Measurements from ENCODE around the gene FEN1. TPM values are rescaled to one million over a fixed set of nuclear protein-coding genes. Genes with fewer than 3 reads are reported as not detected.

Gene FEN1
- polyA plus RNA-seq, 3 donors = 3.5 to 6.4 (median 4.3) TPM

DNA sequence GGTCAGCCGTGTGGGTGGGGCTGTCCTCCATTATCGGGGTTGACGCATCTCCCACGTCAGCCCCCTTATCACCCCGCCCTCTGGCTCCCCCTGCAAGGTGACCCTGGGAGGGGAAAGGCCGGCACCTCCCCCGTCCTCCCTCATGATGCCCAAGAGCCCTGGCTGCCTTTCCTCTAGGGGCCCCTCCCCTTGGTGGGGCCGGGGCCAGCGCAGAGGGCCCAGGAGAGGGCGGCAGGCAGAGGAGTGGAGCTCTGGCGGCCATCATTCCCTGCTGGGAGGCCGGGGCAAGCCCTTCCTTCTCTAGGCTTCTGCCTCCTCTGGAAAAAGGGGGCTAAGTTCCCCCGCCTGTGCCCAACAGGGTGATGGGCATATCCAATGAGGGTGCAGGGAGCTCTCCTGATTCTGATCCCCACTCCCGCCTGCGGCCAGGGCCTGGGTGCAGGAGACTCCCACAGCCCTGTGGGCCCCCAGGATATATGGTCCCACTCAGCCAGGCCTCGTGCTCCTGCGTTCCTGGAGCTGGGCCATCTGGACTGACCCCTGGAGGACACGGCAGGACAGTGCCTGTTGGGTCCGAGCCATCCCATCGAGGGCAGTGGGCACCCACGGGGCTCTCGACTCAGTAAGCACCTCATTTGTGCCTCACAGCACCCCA, 28.0 kb upstream of the FEN1 start:
- Histone ChIP-seq H3K4me1 (ENCODE audit: control insufficient read depth in 1 of 2, insufficient read depth in 2 of 2, low read length in 2 of 2) (no peaks in the 10 kb centered on the region), H3K9ac (ENCODE audit: insufficient read depth, low read length, poor library complexity, severe bottlenecking) (no peak overlapping the region), H3K27me3 (ENCODE audit: control insufficient read depth in 2 of 2, insufficient read depth in 2 of 2, low read length in 2 of 2) (no peaks in the 10 kb centered on the region), H3K79me2 (ENCODE audit: insufficient read depth, low read length) (no peaks in the 10 kb centered on the region), H3K4me3 (replicated peaks in 1 of 3; ENCODE audit: low read depth in 2 of 3, low read length in 3 of 3) (no peak overlapping the region), H3K36me3 (replicated peaks in 1 of 2; ENCODE audit: control insufficient read depth in 1 of 2, insufficient read depth in 2 of 2, low read length in 2 of 2) (no peaks in the 10 kb centered on the region), H3K9me3 (replicated peaks in 1 of 2; ENCODE audit: control insufficient read depth in 1 of 2, insufficient read depth in 1 of 2, low read length in 2 of 2) (no peaks in the 10 kb centered on the region), H3K4me2 (replicated peaks; ENCODE audit: extremely low read depth, low read length, poor library complexity, severe bottlenecking) (no peak overlapping the region), H4K20me1 (ENCODE audit: insufficient read depth, low read length) (no peaks in the 10 kb centered on the region), H3K27ac (ENCODE audit: low read depth in 1 of 2, low read length in 2 of 2) (no peak overlapping the region), H2AFZ (ENCODE audit: insufficient read depth, low read depth, low read length, poor library complexity, severe bottlenecking) (no peak overlapping the region)
- Mint-ChIP-seq H3K9me3 (no peaks in the 10 kb centered on the region), H3K4me3 (no peak overlapping the region), H3K27me3 (ENCODE audit: low read depth in 3 of 3) (peaks cover 4 to 8% (median 4%) of the 10 kb centered on the region in 3 donors), H3K27ac (no peak overlapping the region), H3K36me3 (no peaks in the 10 kb centered on the region), H3K4me1 (no peaks in the 10 kb centered on the region)
- no peak for DNase-seq
- TF ChIP-seq, protein P1, sequence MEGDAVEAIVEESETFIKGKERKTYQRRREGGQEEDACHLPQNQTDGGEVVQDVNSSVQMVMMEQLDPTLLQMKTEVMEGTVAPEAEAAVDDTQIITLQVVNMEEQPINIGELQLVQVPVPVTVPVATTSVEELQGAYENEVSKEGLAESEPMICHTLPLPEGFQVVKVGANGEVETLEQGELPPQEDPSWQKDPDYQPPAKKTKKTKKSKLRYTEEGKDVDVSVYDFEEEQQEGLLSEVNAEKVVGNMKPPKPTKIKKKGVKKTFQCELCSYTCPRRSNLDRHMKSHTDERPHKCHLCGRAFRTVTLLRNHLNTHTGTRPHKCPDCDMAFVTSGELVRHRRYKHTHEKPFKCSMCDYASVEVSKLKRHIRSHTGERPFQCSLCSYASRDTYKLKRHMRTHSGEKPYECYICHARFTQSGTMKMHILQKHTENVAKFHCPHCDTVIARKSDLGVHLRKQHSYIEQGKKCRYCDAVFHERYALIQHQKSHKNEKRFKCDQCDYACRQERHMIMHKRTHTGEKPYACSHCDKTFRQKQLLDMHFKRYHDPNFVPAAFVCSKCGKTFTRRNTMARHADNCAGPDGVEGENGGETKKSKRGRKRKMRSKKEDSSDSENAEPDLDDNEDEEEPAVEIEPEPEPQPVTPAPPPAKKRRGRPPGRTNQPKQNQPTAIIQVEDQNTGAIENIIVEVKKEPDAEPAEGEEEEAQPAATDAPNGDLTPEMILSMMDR (IDR thresholded peaks at IDR 0.05) = no peak
- WGBS (ENCODE audit: insufficient coverage) = 87% methylated on average over 11 of the region's 22 CpGs
- intact Hi-C loops (cut with micrococcal nuclease) = no loop called here

DNA sequence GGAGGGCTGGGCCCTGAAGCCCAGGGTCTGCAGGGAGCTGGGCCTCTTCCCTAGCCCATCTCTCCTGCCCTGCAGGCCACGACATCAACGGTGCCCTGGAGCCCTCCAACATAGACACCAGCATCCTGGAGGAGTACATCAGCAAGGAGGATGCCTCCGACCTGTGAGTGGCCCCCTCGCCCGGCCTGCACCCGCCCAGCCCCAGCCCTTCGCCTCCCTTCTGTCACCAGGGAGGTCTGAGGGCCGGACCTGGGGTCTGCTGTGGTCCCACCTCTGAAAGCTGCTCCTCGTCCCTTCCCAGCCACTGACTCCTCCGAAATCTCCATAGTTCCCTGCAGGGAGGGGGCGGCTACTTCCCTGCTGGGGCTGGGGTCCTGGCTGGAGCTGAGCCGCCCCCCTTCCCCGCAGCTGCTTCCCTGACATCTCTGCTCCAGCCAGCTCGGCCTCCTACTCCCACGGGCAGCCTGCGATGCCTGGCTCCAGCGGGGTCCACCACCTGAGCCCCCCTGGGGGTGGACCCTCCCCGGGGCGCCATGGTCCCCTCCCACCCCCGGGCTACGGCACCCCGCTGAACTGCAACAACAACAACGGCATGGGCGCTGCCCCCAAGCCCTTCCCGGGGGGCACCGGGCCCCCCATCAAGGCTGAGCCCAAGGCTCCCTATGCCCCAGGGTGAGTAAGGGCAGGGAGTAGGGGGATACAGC, 27.0 kb upstream of the FEN1 start:
- TF ChIP-seq, protein P1 (IDR thresholded peaks at IDR 0.05) = no peak

More for the DNA sequence above, 27.0 kb upstream of the FEN1 start:
- H3K9ac ChIP-seq (ENCODE audit: insufficient read depth, low read length, poor library complexity, severe bottlenecking) = no peak overlapping the region
- no peaks in the 10 kb centered on the region for H4K20me1 ChIP-seq (ENCODE audit: insufficient read depth, low read length)
- no peaks in the 10 kb centered on the region for H3K36me3 ChIP-seq (replicated peaks in 1 of 2; ENCODE audit: control insufficient read depth in 1 of 2, insufficient read depth in 2 of 2, low read length in 2 of 2)
- H3K4me2 ChIP-seq (replicated peaks; ENCODE audit: extremely low read depth, low read length, poor library complexity, severe bottlenecking) = no peak overlapping the region
- Mint-ChIP-seq H3K27ac (no peak overlapping the region), H3K4me3 (no peak overlapping the region), H3K27me3 (ENCODE audit: low read depth in 3 of 3) (peaks cover 4 to 8% (median 4%) of the 10 kb centered on the region in 3 donors), H3K4me1 (no peaks in the 10 kb centered on the region), H3K9me3 (no peaks in the 10 kb centered on the region), H3K36me3 (no peaks in the 10 kb centered on the region)
- H3K4me3 ChIP-seq (replicated peaks in 1 of 3; ENCODE audit: low read depth in 2 of 3, low read length in 3 of 3) = no peak overlapping the region
- intact Hi-C loops (cut with micrococcal nuclease) = no loop called here
- no peaks in the 10 kb centered on the region for H3K4me1 ChIP-seq (ENCODE audit: control insufficient read depth in 1 of 2, insufficient read depth in 2 of 2, low read length in 2 of 2)
- no peaks in the 10 kb centered on the region for H3K9me3 ChIP-seq (replicated peaks in 1 of 2; ENCODE audit: control insufficient read depth in 1 of 2, insufficient read depth in 1 of 2, low read length in 2 of 2)
- H2AFZ ChIP-seq (ENCODE audit: insufficient read depth, low read depth, low read length, poor library complexity, severe bottlenecking) = no peak overlapping the region
- no peak overlapping the region for H3K27ac ChIP-seq (ENCODE audit: low read depth in 1 of 2, low read length in 2 of 2)
- no peak for DNase-seq
- no peaks in the 10 kb centered on the region for H3K79me2 ChIP-seq (ENCODE audit: insufficient read depth, low read length)
- WGBS (ENCODE audit: insufficient coverage) = 93% methylated on average over 24 of the region's 26 CpGs
- H3K27me3 ChIP-seq (ENCODE audit: control insufficient read depth in 2 of 2, insufficient read depth in 2 of 2, low read length in 2 of 2) = no peaks in the 10 kb centered on the region

Data from CD14-positive monocyte (primary cell).